ENCODE data around the gene ZNF304.

- TF ChIP-seq ZNF274 (IDR thresholded peaks at IDR 0.05; ENCODE audit: low read length) = no peak
- TF ChIP-seq ZNF274 (tag by site-specific recombination; IDR thresholded peaks at IDR 0.05; ENCODE audit: borderline replicate concordance) = no peak
- no peak for TF ChIP-seq ZNF155 (tag by site-specific recombination; IDR thresholded peaks at IDR 0.05)
- no peak for TF ChIP-seq ZNF133 (tag by site-specific recombination; IDR thresholded peaks at IDR 0.05)
- no peak for TF ChIP-seq PATZ1 (tag by site-specific recombination; IDR thresholded peaks at IDR 0.05)
- TF ChIP-seq CTCF (tag by site-specific recombination; IDR thresholded peaks at IDR 0.05) = peak; percentile 70
- no peak for TF ChIP-seq REST (tag by site-specific recombination; IDR thresholded peaks at IDR 0.05)
- no peak for TF ChIP-seq ZNF707 (tag by site-specific recombination; IDR thresholded peaks at IDR 0.05)
- no peak for TF ChIP-seq REPIN1 (tag by site-specific recombination; IDR thresholded peaks at IDR 0.05; ENCODE audit: low read depth)
- no peak for TF ChIP-seq ZNF239 (tag by site-specific recombination; IDR thresholded peaks at IDR 0.05)
Observed at GRCh38 chr19:57406516-57407123, 55.5 kb downstream of the ZNF304 start.
